Uterus (tissue), 4 donors: Measurements from ENCODE around the gene CRADD. TPM values are rescaled to one million over a fixed set of nuclear protein-coding genes. Genes with fewer than 3 reads are reported as not detected.

Experiments
- DNase-seq, 2 donors: peaks; one replicate each; pipeline ENCODE4 v3.0.0-alpha.2; 2019 to 2020
- H3K27ac ChIP-seq, 2 donors: fragments of 200-600 bp; sonication (generic); 1 replicate in 1 of 2; 2 replicates in 1 of 2; pipeline ENCODE4 v1.5.1; 2016 to 2018
- H3K27me3 ChIP-seq, 2 donors: fragments of 200-600 bp; sonication (generic); one replicate each; pipeline ENCODE4 v1.5.1; 2018 to 2019; ENCODE audit warnings: control low read depth in 1 of 2
- H3K36me3 ChIP-seq, 2 donors: fragments of 200-600 bp; sonication (generic); one replicate each; pipeline ENCODE4 v1.5.1; 2019; ENCODE audit warnings: control low read depth in 1 of 2
- H3K4me1 ChIP-seq, 2 donors: fragments of 200-600 bp; sonication (generic); one replicate each; pipeline ENCODE4 v1.5.1; 2018 to 2019; ENCODE audit warnings: control low read depth in 1 of 2
- H3K4me3 ChIP-seq, 2 donors: fragments of 200-600 bp; sonication (generic); 1 replicate in 1 of 2; 2 replicates in 1 of 2; pipeline ENCODE4 v1.5.1; 2018 to 2019; ENCODE audit warnings: mild to moderate bottlenecking in 1 of 2
- H3K9me3 ChIP-seq, 2 donors: fragments of 200-600 bp; sonication (generic); one replicate each; pipeline ENCODE4 v1.5.1; 2019; ENCODE audit warnings: control low read depth in 1 of 2
- CTCF ChIP-seq, 4 experiments: fragments of 200-600 bp in 2 of 4; fragments of 450-650 bp in 2 of 4; sonication (generic) in 2 of 4; IDR thresholded peaks; one replicate each; pipeline ENCODE4 v1.5.1; 2016 to 2019; ENCODE audit warnings: antibody characterized with exemption in 4 of 4, mild to moderate bottlenecking in 2 of 4, moderate library complexity in 1 of 4
- POLR2A ChIP-seq, 2 donors: fragments of 450-650 bp; IDR thresholded peaks; one replicate each; pipeline ENCODE4 v1.6.1; 2016; ENCODE audit warnings: antibody characterized with exemption in 2 of 2, mild to moderate bottlenecking in 1 of 2, moderate library complexity in 1 of 2
- intact Hi-C: fragments of 100-400 bp; cut with DNase I; formaldehyde crosslinking; loops from one replicate; pipeline ENCODE4 v1.15.1; 2023; ENCODE audit warnings: low total_unique reads
- total RNA-seq, 4 donors: library from RNA; depleted of rRNA in 3 of 4; stranded (reverse); fragments of >200 nt in 3 of 4; gene quantifications; one replicate each; pipeline versions ENCODE4 v1.1.0 to v1.2.4, GENCODE V29; 2014 to 2023
- donor health status: DM: yes; HTN: yes; CAD: no.

The CRADD gene
- total RNA-seq, 4 donors from 2014 or later: 26.4 to 105 (median 49.2) TPM

GRCh38 chr12:93844164-93844784, 167.1 kb downstream of the CRADD start:
- TF ChIP-seq POLR2A (IDR thresholded peaks at IDR 0.05) (no peak), CTCF (IDR thresholded peaks at IDR 0.05) (no peak)
- intact Hi-C loops: no loop called here
- Histone ChIP-seq H3K4me1 (peaks cover 0 to 3% of the 10 kb centered on the region in 2 donors), H3K27me3 (no peaks in the 10 kb centered on the region), H3K9me3 (no peaks in the 10 kb centered on the region), H3K27ac (no peak overlapping the region), H3K4me3 (no peak overlapping the region), H3K36me3 (no peaks in the 10 kb centered on the region)
- DNase-seq: no peak

GRCh38 chr12:93846936-93847516, 169.9 kb downstream of the CRADD start:
- TF ChIP-seq POLR2A (IDR thresholded peaks at IDR 0.05): no peak
- TF ChIP-seq CTCF (IDR thresholded peaks at IDR 0.05): no peak
- intact Hi-C loops: no loop called here
- Histone ChIP-seq H3K4me3 (no peak overlapping the region), H3K27me3 (no peaks in the 10 kb centered on the region), H3K4me1 (peaks cover 0 to 3% of the 10 kb centered on the region in 2 donors), H3K36me3 (no peaks in the 10 kb centered on the region), H3K9me3 (no peaks in the 10 kb centered on the region), H3K27ac (no peak overlapping the region)
- no peak for DNase-seq

GRCh38 chr12:93847517-93848474, 170.6 kb downstream of the CRADD start:
- Histone ChIP-seq H3K4me3 (no peak overlapping the region), H3K27me3 (no peaks in the 10 kb centered on the region), H3K36me3 (no peaks in the 10 kb centered on the region), H3K27ac (no peak overlapping the region), H3K9me3 (no peaks in the 10 kb centered on the region), H3K4me1 (peaks cover 0 to 3% of the 10 kb centered on the region in 2 donors)
- intact Hi-C loops: no loop called here
- TF ChIP-seq CTCF (IDR thresholded peaks at IDR 0.05): no peak
- no peak for DNase-seq

- no peak overlapping the region for H3K27ac ChIP-seq
- TF ChIP-seq POLR2A (IDR thresholded peaks at IDR 0.05) (no peak), CTCF (IDR thresholded peaks at IDR 0.05) (no peak)
Observed at GRCh38 chr12:93848523-93849101, 171.4 kb downstream of the CRADD start.

More at GRCh38 chr12:93848523-93849101, 171.4 kb downstream of the CRADD start:
- Histone ChIP-seq H3K36me3 (no peaks in the 10 kb centered on the region), H3K27me3 (no peaks in the 10 kb centered on the region), H3K9me3 (no peaks in the 10 kb centered on the region), H3K4me1 (peaks cover 0 to 3% of the 10 kb centered on the region in 2 donors), H3K4me3 (no peak overlapping the region)
- no peak for DNase-seq
- intact Hi-C loops: no loop called here
